Fibroblast of the aortic adventitia (primary cell): Measurements from ENCODE around the gene ROPN1B. TPM values are rescaled to one million over a fixed set of nuclear protein-coding genes. Genes with fewer than 3 reads are reported as not detected.

Experiments used
- DNase-seq: peaks from one replicate; pipeline ENCODE4 v3.0.0-alpha.2; 2010; ENCODE audit warnings: low read depth
- H3K4me3 ChIP-seq: 2 replicates; pipeline ENCODE4 v1.5.1; 2011; ENCODE audit warnings: low read depth, mild to moderate bottlenecking, control low read depth, low read length, moderate library complexity
- total RNA-seq: library from RNA; depleted of rRNA; stranded (reverse); fragments of >200 nt; gene quantifications from 2 replicates; pipeline ENCODE4 v1.2.3, GENCODE V29; 2012; ENCODE audit warnings: low replicate concordance
- TF ChIP-seq, protein P1 (sequence below): IDR thresholded peaks from 2 replicates; pipeline ENCODE4 v1.5.1; 2011; ENCODE audit warnings: mild to moderate bottlenecking, low read length, control low read depth, inconsistent platforms; ENCODE audit not compliant: insufficient read depth

The ROPN1B gene
- total RNA-seq, 1 donor: not detected

DNA sequence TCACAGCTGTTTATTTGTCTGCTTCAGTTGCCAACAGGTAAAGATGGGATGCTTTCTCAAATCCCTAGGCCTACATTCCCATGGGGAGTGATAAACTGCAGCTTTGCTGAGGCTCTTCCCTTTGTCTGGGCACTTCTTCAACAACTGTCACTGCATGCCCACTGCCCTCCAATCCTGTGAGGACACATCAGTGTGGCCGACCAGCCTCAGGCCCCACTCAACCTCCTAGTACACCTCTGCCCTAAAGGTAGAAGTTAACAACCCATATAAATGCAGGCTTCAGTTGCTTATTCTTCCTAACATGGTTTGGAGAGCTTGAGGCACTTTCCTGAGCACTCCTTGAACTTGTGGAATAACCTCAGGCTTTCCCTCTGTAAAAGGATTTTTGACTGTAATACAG is 49.6 kb downstream of the ROPN1B start:
- no peak overlapping the region for H3K4me3 ChIP-seq
- TF ChIP-seq, protein P1, sequence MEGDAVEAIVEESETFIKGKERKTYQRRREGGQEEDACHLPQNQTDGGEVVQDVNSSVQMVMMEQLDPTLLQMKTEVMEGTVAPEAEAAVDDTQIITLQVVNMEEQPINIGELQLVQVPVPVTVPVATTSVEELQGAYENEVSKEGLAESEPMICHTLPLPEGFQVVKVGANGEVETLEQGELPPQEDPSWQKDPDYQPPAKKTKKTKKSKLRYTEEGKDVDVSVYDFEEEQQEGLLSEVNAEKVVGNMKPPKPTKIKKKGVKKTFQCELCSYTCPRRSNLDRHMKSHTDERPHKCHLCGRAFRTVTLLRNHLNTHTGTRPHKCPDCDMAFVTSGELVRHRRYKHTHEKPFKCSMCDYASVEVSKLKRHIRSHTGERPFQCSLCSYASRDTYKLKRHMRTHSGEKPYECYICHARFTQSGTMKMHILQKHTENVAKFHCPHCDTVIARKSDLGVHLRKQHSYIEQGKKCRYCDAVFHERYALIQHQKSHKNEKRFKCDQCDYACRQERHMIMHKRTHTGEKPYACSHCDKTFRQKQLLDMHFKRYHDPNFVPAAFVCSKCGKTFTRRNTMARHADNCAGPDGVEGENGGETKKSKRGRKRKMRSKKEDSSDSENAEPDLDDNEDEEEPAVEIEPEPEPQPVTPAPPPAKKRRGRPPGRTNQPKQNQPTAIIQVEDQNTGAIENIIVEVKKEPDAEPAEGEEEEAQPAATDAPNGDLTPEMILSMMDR: no peak
- DNase-seq: no peak

DNA sequence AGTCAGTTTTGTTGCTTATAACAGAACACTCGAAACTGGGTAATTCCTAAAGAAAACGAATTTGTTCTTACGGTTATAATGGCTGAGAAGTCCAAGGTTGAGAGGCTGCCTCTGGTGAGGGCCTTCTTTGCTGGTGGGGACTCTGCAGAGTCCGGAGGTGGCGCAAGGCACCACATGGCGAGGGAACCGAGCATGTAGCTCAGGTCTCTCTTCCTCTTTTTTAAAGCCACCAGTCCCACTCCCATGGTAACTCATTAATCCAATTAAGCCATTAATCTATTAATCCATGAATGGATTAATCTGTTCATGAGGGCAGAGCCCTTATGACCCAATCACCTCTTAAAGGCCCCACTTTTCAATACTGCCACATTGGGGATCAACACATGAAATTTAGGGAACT is 50.0 kb downstream of the ROPN1B start:
- TF ChIP-seq, protein P1: no peak
- H3K4me3 ChIP-seq: no peak overlapping the region
- no peak for DNase-seq

DNA sequence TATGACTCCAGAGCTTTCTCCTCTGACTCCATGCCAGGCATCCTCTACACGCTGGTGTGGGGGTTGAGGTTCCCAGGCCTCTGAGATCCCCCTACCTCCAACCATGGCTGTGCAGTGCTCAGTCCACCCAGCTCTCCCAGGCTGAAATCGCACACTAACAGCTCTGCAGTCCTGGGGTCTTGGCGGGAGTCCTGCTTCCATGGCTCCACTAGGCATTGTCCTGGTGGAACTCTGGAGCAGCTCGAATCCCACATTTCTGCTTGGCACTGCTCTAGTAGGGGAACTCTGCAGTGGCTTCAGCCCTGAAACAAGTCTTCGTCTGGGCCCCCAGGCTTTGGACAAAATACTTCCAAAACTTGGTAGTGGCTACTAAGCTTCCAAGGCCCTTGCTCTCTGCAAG is 50.7 kb downstream of the ROPN1B start:
- no peak for DNase-seq
- TF ChIP-seq, protein P1: no peak
- no peak overlapping the region for H3K4me3 ChIP-seq

DNA sequence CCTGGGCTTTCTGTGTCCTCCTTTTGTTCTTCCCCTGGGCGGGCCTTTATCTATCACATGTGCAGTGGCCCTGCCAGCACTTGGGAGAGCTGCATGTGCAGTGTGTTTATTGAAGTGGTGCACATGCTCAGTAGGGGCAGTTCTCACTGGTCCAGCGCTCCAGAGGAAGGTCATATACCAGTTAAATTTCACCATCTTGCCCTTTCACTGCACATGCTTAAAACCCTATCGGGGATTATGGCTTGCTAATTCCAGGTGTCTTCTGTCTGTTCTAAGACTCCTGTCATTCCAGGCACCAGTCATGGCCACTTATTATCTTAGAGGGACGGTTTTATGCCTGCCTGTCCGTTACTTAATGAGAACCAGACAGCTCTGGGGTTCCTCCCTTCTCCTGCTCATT is 52.2 kb downstream of the ROPN1B start:
- TF ChIP-seq, protein P1: no peak
- H3K4me3 ChIP-seq: no peak overlapping the region
- no peak for DNase-seq

DNA sequence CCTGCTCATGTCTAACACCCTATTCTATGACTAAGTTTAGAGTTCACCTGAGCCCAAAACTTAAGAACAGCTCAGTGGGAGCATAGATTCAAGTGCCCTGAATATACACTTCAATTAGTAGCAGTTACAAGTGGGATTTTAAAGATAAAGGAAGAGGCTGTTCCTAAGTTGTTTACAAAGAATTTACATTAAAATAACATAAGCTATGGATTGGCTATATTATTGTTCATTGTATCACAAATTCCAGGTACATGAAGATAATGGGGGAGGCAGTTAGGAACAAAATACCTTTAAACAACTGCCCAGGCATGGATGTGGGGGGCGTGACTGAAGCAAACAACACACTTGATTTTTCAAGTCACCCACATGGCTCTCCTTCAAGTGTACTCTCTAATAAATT is 52.7 kb downstream of the ROPN1B start:
- TF ChIP-seq, protein P1: no peak
- H3K4me3 ChIP-seq: no peak overlapping the region
- DNase-seq: no peak

DNA sequence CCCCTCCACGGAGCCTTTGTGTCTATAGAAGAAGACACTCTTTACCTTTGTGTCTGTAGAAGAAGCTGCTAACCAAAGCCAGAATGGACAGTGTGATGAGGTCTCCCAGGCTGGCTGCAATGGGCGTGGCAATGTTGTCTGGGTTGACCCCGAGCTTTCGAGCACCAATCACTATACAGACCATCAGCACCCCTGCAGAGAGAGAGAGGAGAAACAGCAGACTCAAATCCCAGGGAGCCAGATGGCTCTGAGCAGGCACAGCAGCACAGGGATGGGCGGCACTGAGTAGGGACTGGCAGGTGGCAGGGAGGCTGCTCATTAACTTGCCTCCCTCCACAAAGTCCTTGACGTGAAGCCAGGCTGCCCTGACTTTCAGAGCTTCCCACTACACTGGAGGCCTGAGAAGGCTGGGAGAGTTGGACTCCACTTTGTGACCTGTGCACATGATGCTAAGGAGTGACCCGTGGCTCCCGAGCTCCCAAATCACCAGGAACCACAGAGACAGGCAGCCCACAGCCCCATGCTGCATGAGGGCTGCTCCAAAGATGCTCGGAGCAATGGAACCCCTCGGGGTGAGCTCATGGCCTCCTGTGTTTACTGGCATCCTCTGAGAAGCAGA is 53.9 kb downstream of the ROPN1B start:
- TF ChIP-seq, protein P1: no peak
- H3K4me3 ChIP-seq: no peak overlapping the region

DNA sequence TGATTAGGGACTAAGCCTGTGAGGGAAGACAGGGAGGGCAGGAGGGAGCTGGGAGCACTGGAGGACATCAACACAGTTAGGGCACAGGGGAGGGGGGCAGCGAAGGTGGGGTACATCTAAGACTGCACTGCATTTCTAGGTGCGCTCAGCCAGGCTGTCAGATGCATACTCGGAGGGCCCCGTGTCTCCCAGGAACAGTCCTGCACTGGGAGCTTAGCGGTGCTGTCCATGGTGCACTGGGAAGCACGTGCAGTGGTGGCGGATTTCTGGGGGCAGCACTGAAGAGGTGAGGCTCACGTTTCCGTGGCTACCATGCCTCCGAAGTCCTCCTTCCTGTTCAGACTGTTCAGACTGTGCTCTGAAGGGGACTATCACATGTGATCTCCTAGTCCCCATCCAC is 54.4 kb downstream of the ROPN1B start:
- DNase-seq: no peak
- TF ChIP-seq, protein P1: no peak
- H3K4me3 ChIP-seq: no peak overlapping the region

More for the DNA sequence above, 53.9 kb downstream of the ROPN1B start:
- DNase-seq: no peak
